ENCODE results near the gene PPP1R3C.

PPP1R3C gene

DNA sequence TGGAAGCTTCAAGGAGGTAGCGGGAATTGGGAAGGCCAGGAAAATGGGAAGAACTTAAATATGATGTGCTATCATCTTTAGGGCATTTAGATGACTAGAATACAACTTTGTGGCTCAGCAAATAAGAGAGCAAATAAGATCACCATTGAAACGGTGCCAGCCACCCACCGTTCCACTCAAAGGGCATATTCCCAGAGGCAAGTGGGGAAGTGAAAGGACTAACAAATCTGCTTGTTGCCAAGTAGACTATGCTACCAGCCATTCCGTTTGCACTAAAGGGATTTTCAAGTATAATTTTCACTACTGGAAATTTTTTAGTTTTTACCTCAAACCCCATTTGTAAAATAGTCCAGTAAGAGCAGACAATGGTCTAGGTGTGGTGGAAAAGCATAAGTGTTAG, 4.0 kb upstream of the PPP1R3C start:
- H3K36me3 Mint-ChIP-seq: no peaks in the 10 kb centered on the region
- no peak overlapping the region for H3K27ac Mint-ChIP-seq
- H3K27me3 Mint-ChIP-seq: peaks cover 30% of the 10 kb centered on the region
- H3K9me3 Mint-ChIP-seq: no peaks in the 10 kb centered on the region
- peaks cover 4% of the 10 kb centered on the region for H3K4me1 Mint-ChIP-seq
- H3K4me3 Mint-ChIP-seq: no peak overlapping the region

DNA sequence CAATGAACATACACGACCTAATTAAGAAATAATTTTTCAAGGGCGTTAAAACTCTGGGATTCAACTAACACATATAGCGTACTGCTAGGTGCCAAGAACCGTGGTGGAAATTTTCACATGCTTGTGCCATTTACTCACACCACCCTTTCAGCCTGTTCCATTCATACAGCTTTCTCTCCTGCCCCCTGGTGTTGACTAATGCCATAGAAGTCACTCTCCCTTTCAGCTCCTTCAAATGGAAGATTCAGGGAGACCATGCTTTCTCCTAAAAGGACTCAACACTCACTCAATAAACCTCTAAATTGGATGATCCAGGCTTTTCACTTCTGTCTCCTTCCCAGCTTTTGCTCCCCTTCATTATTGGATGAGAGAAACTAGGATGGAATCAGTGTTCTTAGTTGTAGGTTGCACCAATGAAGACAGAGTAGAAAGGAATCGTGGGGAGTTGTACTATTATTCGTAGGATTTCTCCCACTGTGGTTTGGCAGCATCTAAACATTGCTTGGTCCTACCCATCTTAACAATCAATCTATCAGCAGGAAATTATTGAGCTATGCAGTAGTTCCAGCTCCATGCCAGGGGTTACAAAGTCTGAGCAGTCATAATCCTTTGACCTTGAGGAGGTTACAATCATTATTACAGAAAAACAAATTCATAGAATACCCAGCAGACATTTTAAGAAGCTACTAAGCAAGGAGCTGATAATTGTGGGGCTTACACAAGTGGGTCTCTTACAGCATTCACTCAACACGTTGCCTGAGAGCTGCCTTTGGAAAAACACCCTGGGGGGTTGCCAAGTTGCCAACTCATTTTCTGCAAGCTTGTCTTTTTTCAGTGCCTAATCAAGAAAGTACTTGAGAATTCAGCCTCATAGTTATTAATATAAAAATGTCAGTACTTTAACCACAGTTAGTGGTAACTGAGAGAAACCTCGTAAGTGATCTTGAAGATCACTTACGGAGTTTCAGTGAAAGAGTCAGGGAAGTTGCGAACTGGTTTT, 2.8 kb upstream of the PPP1R3C start:
- Mint-ChIP-seq H3K27ac (no peak overlapping the region), H3K4me1 (peaks cover 4% of the 10 kb centered on the region), H3K36me3 (no peaks in the 10 kb centered on the region), H3K27me3 (peaks cover 36% of the 10 kb centered on the region), H3K9me3 (no peaks in the 10 kb centered on the region), H3K4me3 (no peak overlapping the region)

DNA sequence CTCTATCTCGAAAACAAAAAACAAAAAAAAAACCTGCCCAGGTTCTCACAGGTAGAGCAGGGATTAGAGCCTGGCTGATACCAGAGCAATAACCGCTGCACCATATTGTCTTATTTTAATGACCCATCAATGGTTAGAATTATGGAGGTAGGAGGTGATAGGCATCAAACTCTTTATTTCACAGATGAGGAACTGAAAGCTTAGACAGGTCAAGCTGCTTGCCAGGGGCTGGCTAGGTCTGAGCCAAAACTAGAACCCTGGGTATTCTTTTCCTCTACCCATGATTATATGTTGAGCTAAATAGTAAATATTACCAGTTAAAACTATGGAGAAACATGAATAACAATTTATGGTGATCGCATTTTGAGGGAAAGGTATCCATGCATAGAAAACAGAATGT, 2.0 kb upstream of the PPP1R3C start:
- Mint-ChIP-seq H3K9me3 (no peaks in the 10 kb centered on the region), H3K36me3 (no peaks in the 10 kb centered on the region), H3K27ac (no peak overlapping the region), H3K4me3 (no peak overlapping the region), H3K27me3 (peaks cover 42% of the 10 kb centered on the region), H3K4me1 (peaks cover 4% of the 10 kb centered on the region)

DNA sequence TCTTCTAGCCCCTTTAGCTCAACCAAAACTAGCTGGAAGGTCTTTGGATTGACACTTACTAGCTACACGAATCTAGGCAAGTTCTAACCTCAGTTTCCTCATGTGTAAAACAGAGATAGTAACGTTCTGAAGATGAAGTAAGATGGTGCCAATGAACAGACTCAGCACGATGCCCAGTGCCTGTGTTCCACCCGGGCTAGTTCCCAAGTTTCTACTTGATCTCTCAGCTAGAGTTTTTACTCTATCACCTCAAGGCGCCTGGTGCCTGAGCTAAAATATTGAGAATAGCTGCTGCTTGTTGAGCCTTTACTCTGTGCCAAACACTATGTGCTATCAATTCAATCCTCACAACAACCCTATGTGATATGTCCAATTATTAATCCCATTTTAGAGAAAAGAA, 1.4 kb upstream of the PPP1R3C start:
- Mint-ChIP-seq H3K4me1 (peaks cover 4% of the 10 kb centered on the region), H3K27ac (no peak overlapping the region), H3K27me3 (peaks cover 47% of the 10 kb centered on the region), H3K9me3 (no peaks in the 10 kb centered on the region), H3K36me3 (no peaks in the 10 kb centered on the region), H3K4me3 (no peak overlapping the region)

DNA sequence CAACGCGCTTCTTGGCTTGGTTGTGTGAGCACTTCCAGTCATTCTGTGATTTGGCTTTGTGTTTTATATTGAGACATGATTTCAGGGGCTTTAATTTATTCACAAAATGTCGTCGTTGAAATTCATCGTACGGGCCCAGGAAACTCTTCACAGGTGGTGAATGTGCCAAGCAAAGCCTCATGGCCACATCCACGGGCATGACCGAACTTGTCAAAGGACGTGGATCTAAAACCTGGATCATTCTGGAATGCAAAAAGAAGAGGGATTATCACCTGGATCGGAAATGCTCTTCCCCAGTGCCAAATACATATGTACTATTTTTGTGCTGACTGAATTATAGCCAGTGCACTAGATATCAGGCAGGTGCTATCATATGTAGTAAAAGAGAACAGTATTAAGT, 2.2 kb downstream of the PPP1R3C start:
- H3K27ac Mint-ChIP-seq: no peak overlapping the region
- H3K4me3 Mint-ChIP-seq: no peak overlapping the region
- H3K4me1 Mint-ChIP-seq: peaks cover 4% of the 10 kb centered on the region
- H3K9me3 Mint-ChIP-seq: no peaks in the 10 kb centered on the region
- no peaks in the 10 kb centered on the region for H3K36me3 Mint-ChIP-seq
- H3K27me3 Mint-ChIP-seq: peaks cover 45% of the 10 kb centered on the region

DNA sequence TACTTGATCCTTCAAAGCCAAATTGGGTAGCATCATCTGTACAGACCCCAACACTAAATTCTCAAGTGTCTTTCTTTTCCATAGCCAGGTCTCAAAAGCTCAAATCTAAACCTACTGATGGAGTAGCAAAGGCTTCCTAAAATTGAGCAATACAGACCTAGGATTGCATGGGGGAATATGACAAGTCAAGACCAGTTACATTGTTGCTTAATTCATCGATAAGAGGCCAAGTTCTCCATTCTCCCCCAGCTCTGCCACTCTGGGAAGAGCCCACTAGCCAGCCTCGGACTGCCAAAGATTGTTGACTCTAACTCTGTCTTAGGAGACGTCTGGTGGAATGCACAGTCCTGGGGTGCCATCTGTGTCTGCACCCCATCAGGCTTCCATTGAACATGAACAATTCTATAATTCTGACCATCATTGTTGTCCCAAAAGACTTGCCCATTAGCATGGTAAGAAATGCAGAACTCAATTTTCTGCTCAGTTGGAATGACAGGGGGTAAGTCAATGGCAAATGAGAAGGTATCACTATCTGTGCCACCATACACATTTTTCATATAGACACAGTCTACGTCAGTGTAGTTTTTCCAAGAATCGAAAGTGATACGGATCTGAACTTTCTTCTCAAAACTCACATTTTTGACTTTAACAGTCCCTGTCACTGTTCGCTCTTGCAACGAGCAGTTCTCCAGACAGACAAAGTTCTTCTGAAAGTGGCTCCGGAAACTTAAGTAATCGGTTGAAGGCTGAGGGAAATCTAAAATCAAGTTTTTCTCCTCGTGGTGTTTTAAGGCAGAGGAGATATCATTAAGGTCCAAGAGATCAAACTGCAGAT, 2.9 kb downstream of the PPP1R3C start:
- no peaks in the 10 kb centered on the region for H3K36me3 Mint-ChIP-seq
- peaks cover 4% of the 10 kb centered on the region for H3K4me1 Mint-ChIP-seq
- no peak overlapping the region for H3K27ac Mint-ChIP-seq
- no peak overlapping the region for H3K4me3 Mint-ChIP-seq
- no peaks in the 10 kb centered on the region for H3K9me3 Mint-ChIP-seq
- peaks cover 38% of the 10 kb centered on the region for H3K27me3 Mint-ChIP-seq

DNA sequence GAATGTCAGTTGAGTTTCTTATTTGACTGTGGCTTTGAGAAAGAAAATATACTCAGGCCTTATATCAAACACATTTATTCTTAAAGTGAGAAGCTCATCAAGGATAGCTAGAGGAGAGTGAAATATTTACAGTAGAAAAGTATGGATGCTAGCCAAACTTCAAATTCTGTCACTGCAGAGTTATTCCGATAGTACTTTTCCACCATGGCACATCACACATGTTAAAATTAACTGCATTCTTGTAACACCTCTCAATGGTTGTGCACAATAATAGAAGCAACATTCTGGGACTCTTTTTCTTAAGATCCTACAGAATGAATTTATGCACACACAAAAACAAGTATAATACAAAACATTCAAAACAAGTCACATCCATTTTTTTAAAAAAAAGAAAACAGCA, 4.5 kb downstream of the PPP1R3C start:
- peaks cover 5% of the 10 kb centered on the region for H3K9me3 Mint-ChIP-seq
- H3K36me3 Mint-ChIP-seq: no peaks in the 10 kb centered on the region
- H3K4me1 Mint-ChIP-seq: peaks cover under 1% of the 10 kb centered on the region
- H3K27ac Mint-ChIP-seq: no peak overlapping the region
- H3K27me3 Mint-ChIP-seq: peaks cover 30% of the 10 kb centered on the region
- no peak overlapping the region for H3K4me3 Mint-ChIP-seq

DNA sequence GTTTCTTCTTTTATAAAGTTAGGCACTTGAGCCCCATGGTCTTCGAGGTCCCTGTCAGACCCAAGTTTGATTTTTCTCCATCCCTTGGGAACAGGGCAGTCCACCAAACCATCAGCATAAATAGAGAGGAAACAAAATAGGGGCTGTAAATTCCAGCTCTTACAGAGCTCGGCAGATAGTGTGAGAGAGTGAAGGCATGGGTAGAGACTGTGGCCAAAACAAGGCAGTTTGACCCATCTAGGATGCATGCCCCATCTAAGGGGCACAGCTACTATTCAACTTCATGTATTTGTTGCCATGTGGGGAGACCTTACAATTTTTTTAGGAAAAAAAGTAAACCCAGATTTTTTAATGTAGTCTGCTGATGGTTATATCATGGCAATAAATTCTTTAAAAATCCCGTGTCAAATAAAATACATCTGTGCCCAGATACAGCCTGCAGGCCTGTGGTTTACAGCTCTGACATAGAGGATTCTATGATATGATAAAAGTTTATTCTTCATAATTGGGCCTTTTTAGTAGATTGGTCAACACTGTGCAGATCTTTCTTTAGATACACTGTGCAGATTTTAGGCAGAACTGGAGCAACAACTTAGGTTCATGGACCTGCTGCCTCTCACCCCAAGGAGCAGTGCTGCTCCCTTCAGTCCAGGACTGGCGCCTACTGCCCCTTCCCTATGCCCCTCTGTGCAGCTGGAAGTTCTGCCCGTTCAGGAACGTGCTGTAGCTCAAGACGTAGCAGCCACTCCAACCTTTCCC, 5.3 kb downstream of the PPP1R3C start:
- peaks cover 27% of the 10 kb centered on the region for H3K27me3 Mint-ChIP-seq
- H3K4me1 Mint-ChIP-seq: no peaks in the 10 kb centered on the region
- no peak overlapping the region for H3K4me3 Mint-ChIP-seq
- H3K36me3 Mint-ChIP-seq: no peaks in the 10 kb centered on the region
- no peak overlapping the region for H3K27ac Mint-ChIP-seq
- H3K9me3 Mint-ChIP-seq: peaks cover 5% of the 10 kb centered on the region

DNA sequence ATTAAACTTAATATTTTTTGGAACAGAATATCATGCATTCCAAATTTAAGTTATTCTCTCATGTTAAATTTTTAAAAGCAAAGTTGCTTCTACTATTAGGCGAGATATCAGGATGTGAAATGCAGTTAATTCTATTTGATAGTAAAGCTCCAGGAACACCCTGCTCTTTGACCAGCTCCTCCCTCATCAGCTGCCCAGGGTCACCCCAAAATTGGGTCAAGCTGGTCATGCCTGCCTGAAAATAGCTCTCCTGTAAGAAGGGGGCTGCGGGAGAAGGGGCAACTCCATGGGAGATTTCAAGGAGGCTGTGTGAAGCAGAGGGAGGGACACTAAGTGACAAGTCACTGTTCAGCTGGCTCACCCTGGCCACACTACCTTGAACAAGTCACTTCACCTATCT, 5.9 kb downstream of the PPP1R3C start:
- no peak overlapping the region for H3K4me3 Mint-ChIP-seq
- no peaks in the 10 kb centered on the region for H3K4me1 Mint-ChIP-seq
- H3K27ac Mint-ChIP-seq: no peak overlapping the region
- H3K9me3 Mint-ChIP-seq: peaks cover 5% of the 10 kb centered on the region
- H3K36me3 Mint-ChIP-seq: no peaks in the 10 kb centered on the region
- peaks cover 27% of the 10 kb centered on the region for H3K27me3 Mint-ChIP-seq

DNA sequence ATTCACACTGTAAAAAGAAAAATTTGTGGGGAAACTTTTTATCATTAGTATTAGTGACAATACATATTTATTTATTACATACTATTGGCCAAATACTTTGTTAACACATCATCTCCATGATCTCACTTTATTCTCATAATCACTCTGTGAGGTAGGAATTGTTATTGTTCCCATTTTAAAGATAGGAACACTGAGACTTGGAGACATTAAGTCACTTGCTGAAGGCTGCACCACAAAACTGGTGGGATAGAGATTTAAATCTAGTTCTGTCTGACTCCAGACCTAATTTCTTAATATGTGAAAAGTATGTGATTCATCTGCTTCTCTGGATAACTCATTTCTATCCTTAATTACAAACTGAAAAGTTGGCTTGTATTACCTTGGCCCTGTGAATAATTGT, 8.2 kb downstream of the PPP1R3C start:
- Mint-ChIP-seq H3K9me3 (peaks cover 5% of the 10 kb centered on the region), H3K4me3 (no peak overlapping the region), H3K27me3 (peaks cover 14% of the 10 kb centered on the region), H3K36me3 (peaks cover 2% of the 10 kb centered on the region), H3K4me1 (no peaks in the 10 kb centered on the region), H3K27ac (no peak overlapping the region)

DNA sequence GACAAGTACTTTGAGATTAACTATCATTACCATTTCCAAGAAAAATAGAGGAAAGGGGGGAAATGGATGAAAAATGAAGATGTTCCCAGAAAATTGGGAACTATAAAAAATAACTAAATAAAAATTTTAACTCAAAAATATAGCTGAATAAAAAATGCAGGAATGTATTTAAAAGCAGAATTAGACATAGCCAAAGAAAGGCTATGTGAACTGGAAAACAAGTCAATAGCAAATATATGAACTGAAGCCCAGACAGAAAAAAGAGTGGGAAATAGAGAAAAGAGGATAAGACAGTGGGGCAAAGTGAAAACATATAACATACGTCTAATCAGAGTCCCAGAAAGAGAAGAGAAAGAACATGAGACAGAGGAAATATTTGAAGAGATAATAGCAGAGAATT, 10.3 kb downstream of the PPP1R3C start:
- H3K27ac Mint-ChIP-seq: no peak overlapping the region
- peaks cover 5% of the 10 kb centered on the region for H3K9me3 Mint-ChIP-seq
- H3K4me1 Mint-ChIP-seq: no peaks in the 10 kb centered on the region
- peaks cover 2% of the 10 kb centered on the region for H3K36me3 Mint-ChIP-seq
- peaks cover 13% of the 10 kb centered on the region for H3K27me3 Mint-ChIP-seq
- H3K4me3 Mint-ChIP-seq: no peak overlapping the region

DNA sequence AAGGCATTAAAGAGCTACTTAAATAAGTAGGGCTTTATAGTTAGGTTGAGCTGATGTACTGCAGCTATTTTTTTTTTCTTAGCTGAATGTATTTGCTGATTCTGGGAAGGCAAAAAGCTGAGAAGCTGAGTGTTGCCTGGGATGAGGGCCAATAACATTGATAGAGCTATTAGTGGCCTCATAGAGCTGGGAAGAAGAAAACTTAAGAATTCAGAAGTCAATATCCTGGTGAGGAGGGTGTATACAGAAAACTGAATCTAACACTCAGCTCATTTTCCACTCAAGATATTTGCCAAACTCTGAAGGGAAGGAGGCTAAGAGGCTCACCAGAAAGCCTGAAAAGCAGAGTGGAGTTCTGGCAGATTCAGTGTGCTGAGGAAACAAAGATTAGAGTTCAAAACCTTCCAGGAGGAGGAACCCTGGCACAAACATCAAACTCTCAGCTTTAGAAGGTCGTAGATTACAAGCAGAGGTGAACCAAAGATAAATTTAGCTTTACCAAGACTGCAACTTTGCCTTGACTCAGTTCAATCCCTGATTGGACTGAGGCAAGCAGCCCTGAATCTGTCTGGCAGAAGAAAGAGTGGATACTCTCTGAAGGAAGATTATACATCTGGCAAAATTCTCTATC, 11.3 kb downstream of the PPP1R3C start:
- Mint-ChIP-seq H3K4me1 (no peaks in the 10 kb centered on the region), H3K27ac (no peak overlapping the region), H3K9me3 (peaks cover 5% of the 10 kb centered on the region), H3K36me3 (peaks cover 2% of the 10 kb centered on the region), H3K27me3 (peaks cover 13% of the 10 kb centered on the region), H3K4me3 (no peak overlapping the region)

DNA sequence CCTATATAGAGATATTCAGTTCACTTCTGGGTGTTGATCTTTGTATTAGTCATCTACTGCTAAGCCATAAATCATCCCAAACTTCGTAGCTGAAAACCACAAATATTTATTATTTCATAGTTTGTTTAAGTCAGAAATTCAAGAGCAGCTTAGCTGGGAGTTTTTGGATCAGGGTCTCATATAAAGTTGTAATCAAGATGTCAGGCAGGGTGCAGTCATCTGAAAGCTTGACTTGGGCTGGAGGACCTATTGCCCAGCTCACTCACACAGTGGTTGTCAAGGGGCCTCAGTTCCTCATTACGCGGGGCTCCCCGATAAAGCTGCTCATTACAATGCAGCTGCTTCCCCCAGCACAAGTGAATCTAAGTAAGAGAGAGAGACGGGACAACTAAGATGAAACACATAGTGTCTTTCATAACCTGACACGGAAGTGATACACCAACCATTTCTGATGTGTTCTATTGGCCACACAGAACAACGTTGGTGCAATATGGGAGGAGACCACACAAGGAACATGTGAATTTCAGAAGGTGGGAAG, 15.7 kb downstream of the PPP1R3C start:
- H3K4me3 Mint-ChIP-seq: no peak overlapping the region
- no peaks in the 10 kb centered on the region for H3K9me3 Mint-ChIP-seq
- no peaks in the 10 kb centered on the region for H3K4me1 Mint-ChIP-seq
- peaks cover 2% of the 10 kb centered on the region for H3K36me3 Mint-ChIP-seq
- no peak overlapping the region for H3K27ac Mint-ChIP-seq
- peaks cover 13% of the 10 kb centered on the region for H3K27me3 Mint-ChIP-seq

DNA sequence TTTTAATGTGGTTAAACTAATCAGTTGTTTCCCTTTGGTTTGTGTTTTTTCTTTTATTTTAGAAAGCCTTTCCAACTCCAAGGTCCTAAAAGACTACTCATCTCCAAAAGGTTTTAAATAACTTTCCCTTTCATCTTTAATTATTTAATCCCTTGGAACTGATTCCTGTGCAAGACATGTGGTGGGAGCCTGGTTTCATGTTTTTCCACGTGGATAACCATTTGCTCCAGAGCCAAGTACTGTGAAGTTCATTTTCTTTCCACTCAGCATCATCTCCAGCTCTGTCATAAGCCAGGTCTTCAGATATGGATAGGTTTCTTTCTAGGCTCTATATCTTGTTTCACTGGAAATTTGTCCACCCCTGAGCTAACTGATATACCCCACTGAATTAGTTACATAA, 16.7 kb downstream of the PPP1R3C start:
- Mint-ChIP-seq H3K36me3 (peaks cover 1% of the 10 kb centered on the region), H3K27ac (no peak overlapping the region), H3K4me3 (no peak overlapping the region), H3K9me3 (no peaks in the 10 kb centered on the region), H3K4me1 (no peaks in the 10 kb centered on the region), H3K27me3 (peaks cover 15% of the 10 kb centered on the region)

DNA sequence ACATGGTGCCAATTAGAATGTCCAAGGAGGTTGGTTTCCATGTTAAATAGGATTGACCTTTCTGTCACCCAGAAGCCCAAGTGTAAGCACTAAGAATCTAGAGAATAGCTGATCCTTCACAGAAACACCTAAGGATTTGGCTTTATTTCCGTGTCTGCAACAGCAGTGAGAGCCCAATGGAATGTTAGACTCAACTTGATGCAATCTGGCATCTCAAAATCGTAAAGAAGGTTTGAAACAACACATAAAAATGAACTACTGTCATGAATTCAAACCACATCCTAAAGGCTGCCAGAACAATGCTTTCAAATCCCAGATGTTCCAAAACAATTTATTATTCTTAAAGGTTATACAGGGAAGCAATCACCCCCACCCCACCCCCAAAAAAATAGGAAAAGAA, 18.6 kb downstream of the PPP1R3C start:
- no peaks in the 10 kb centered on the region for H3K36me3 Mint-ChIP-seq
- H3K4me1 Mint-ChIP-seq: no peaks in the 10 kb centered on the region
- no peaks in the 10 kb centered on the region for H3K9me3 Mint-ChIP-seq
- H3K27me3 Mint-ChIP-seq: peaks cover 12% of the 10 kb centered on the region
- no peak overlapping the region for H3K4me3 Mint-ChIP-seq
- no peak overlapping the region for H3K27ac Mint-ChIP-seq
